Body of pancreas (tissue), 4 donors: ENCODE data around the gene PRDM15. TPM values are rescaled to one million over a fixed set of nuclear protein-coding genes. Genes with fewer than 3 reads are reported as not detected.
A peak's percentile ranks its signal among the peaks of the same experiment; 100 is the strongest.

ENCODE experiments used
- ATAC-seq: fragments of 150-250 bp; one replicate; pipeline ENCODE4 v1.9.1; 2016
- DNase-seq, 4 donors: peaks; one replicate each; pipeline ENCODE4 v3.0.0-alpha.2; 2019
- H3K27ac ChIP-seq, 4 donors: fragments of 200-600 bp; sonication (generic); 1 replicate in 3 of 4; 2 replicates in 1 of 4; pipeline versions ENCODE4 v1.5.1 to v1.6.1; 2016 to 2019; ENCODE audit warnings: mild to moderate bottlenecking in 1 of 4, mixed read lengths in 1 of 4, moderate library complexity in 1 of 4
- H3K27me3 ChIP-seq, 2 donors: fragments of 200-600 bp; sonication (generic); one replicate each; pipeline ENCODE4 v1.6.0; 2016; ENCODE audit warnings: mild to moderate bottlenecking in 1 of 2
- H3K36me3 ChIP-seq, 2 donors: fragments of 200-600 bp; sonication (generic); replicated peaks in 1 of 2; 2 replicates each; pipeline ENCODE4 v1.5.1; 2016; ENCODE audit warnings: low read depth in 2 of 2; ENCODE audit not compliant: insufficient read depth in 1 of 2
- H3K4me1 ChIP-seq: fragments of 200-600 bp; sonication (generic); one replicate; pipeline ENCODE4 v1.6.0; 2016
- H3K4me3 ChIP-seq, 2 donors: fragments of 200-600 bp; sonication (generic); 1 replicate in 1 of 2; 2 replicates in 1 of 2; pipeline ENCODE4 v1.5.1; 2016 to 2019
- H3K9me3 ChIP-seq, 3 donors: fragments of 200-600 bp; sonication (generic); 1 replicate in 2 of 3; 2 replicates in 1 of 3; pipeline ENCODE4 v1.5.1; 2016
- CTCF ChIP-seq, 7 experiments: fragments of 450-650 bp in 4 of 7; fragments of 200-600 bp in 3 of 7; sonication (generic) in 3 of 7; IDR thresholded peaks; one replicate each; pipeline ENCODE4 v1.5.1; 2016 to 2019; ENCODE audit warnings: antibody characterized with exemption in 7 of 7
- POLR2A ChIP-seq, 3 donors: fragments of 450-650 bp; IDR thresholded peaks; one replicate each; pipeline ENCODE4 v1.6.1; 2016; ENCODE audit warnings: antibody characterized with exemption in 3 of 3, mild to moderate bottlenecking in 2 of 3
- WGBS, 2 donors: methylation state at CpG; one replicate each; pipeline ENCODE4 v1.1.5; 2017; 5-methylcytosine and 5-hydroxymethylcytosine counted together
- intact Hi-C: fragments of 100-400 bp; cut with DNase I; formaldehyde crosslinking; loops from one replicate; pipeline ENCODE4 v1.15.1; 2023
- total RNA-seq, 2 donors: library from RNA; depleted of rRNA; stranded (reverse); fragments of >200 nt; gene quantifications; one replicate each; pipeline ENCODE4 v1.1.0, GENCODE V29; 2016

PRDM15 gene
- total RNA-seq, 2 donors from 2014 or later: 3.1 to 6.9 TPM

- intact Hi-C loops: no loop called here
- DNase-seq (no peak), ATAC-seq (no peak)
- H3K4me3 ChIP-seq: no peak overlapping the region
- no peak overlapping the region for H3K27ac ChIP-seq
- no peaks in the 10 kb centered on the region for H3K36me3 ChIP-seq
- 87 to 95% methylated on average over 13 to 14 of the region's 14 CpGs for WGBS, 2 donors
- no peaks in the 10 kb centered on the region for H3K27me3 ChIP-seq
- H3K9me3 ChIP-seq: no peaks in the 10 kb centered on the region
- peaks cover 31% of the 10 kb centered on the region for H3K4me1 ChIP-seq
- TF ChIP-seq POLR2A (IDR thresholded peaks at IDR 0.05): no peak
- TF ChIP-seq CTCF (IDR thresholded peaks at IDR 0.05): no peak
Observed at GRCh38 chr21:41770901-41771624, 108.1 kb downstream of the PRDM15 start.

GRCh38 chr21:41769933-41770332, 109.2 kb downstream of the PRDM15 start:
- no peak for ATAC-seq
- H3K27me3 ChIP-seq: no peaks in the 10 kb centered on the region
- no peaks in the 10 kb centered on the region for H3K36me3 ChIP-seq
- DNase-seq: no peak
- H3K4me3 ChIP-seq: no peak overlapping the region
- no peaks in the 10 kb centered on the region for H3K9me3 ChIP-seq
- H3K4me1 ChIP-seq: peaks cover 33% of the 10 kb centered on the region
- intact Hi-C loops: no loop called here
- peak overlapping the region in 1 of 4 donors; percentile 96 for H3K27ac ChIP-seq
- 93 to 96% methylated on average over 4 to 5 of the region's 5 CpGs for WGBS, 2 donors
- TF ChIP-seq CTCF (IDR thresholded peaks at IDR 0.05) (no peak), POLR2A (IDR thresholded peaks at IDR 0.05) (no peak)

GRCh38 chr21:41769521-41769920, 109.6 kb downstream of the PRDM15 start:
- Histone ChIP-seq H3K27me3 (no peaks in the 10 kb centered on the region), H3K36me3 (no peaks in the 10 kb centered on the region), H3K4me3 (no peak overlapping the region), H3K9me3 (no peaks in the 10 kb centered on the region), H3K27ac (peak overlapping the region; percentile 78 to 97 (median 95)), H3K4me1 (peaks cover 34% of the 10 kb centered on the region)
- intact Hi-C loops: no loop called here
- DNase-seq (no peak), ATAC-seq (no peak)
- TF ChIP-seq POLR2A (IDR thresholded peaks at IDR 0.05): no peak
- no peak for TF ChIP-seq CTCF (IDR thresholded peaks at IDR 0.05)
- WGBS, 2 donors: 85 to 86% methylated on average over 5 to 7 of the region's 7 CpGs

GRCh38 chr21:41769111-41769510, 110.0 kb downstream of the PRDM15 start:
- Histone ChIP-seq H3K36me3 (no peaks in the 10 kb centered on the region), H3K27me3 (no peaks in the 10 kb centered on the region), H3K4me1 (peaks cover 38% of the 10 kb centered on the region), H3K4me3 (no peak overlapping the region), H3K9me3 (no peaks in the 10 kb centered on the region), H3K27ac (peak overlapping the region; percentile 78 to 97 (median 95))
- ATAC-seq (no peak), DNase-seq (no peak)
- TF ChIP-seq CTCF (IDR thresholded peaks at IDR 0.05): no peak
- TF ChIP-seq POLR2A (IDR thresholded peaks at IDR 0.05): no peak
- 20 to 28% methylated on average over 6 to 10 of the region's 10 CpGs for WGBS, 2 donors
- intact Hi-C loops: no loop called here
